OCI-LY3 (cell line): ENCODE results near the gene ZFYVE9.

ENCODE experiments used
- H2AFZ ChIP-seq: fragments of 200-600, 300-600 bp; shearing (Covaris generic); 2 replicates; pipeline ENCODE4 v1.6.0; 2014; ENCODE audit warnings: antibody characterized with exemption, low read depth, low read length
- H3K27ac ChIP-seq: fragments of 200-600, 300-600 bp; sonication (generic); 2 replicates; pipeline ENCODE4 v1.5.1; 2014; ENCODE audit warnings: mild to moderate bottlenecking, low read length, moderate library complexity, mixed read lengths
- H3K27me3 ChIP-seq: fragments of 200-600, 300-600 bp; sonication (generic); 2 replicates; pipeline ENCODE4 v1.6.1; 2014; ENCODE audit warnings: low read depth, low read length, mixed read lengths
- H3K36me3 ChIP-seq: fragments of 200-600, 300-600 bp; sonication (generic); replicated peaks from 2 replicates; pipeline ENCODE3; 2014; ENCODE audit warnings: low read depth, low read length, mixed read lengths
- H3K4me1 ChIP-seq: fragments of 300-600, 200-600 bp; sonication (generic); 2 replicates; pipeline ENCODE4 v1.6.1; 2014; ENCODE audit warnings: low read length, mixed read lengths
- H3K4me2 ChIP-seq: fragments of 200-600, 300-600 bp; sonication (generic); 2 replicates; pipeline ENCODE4 v1.6.1; 2014; ENCODE audit warnings: low read length, mixed read lengths
- H3K4me3 ChIP-seq: fragments of 300-600, 200-600 bp; sonication (generic); 2 replicates; pipeline ENCODE4 v1.5.1; 2014; ENCODE audit warnings: antibody characterized with exemption, mild to moderate bottlenecking, low read length, moderate library complexity
- H3K79me2 ChIP-seq: fragments of 300-600, 200-600 bp; shearing (Covaris generic); 2 replicates; pipeline ENCODE4 v1.6.1; 2014; ENCODE audit warnings: mild to moderate bottlenecking, low read length, mixed read lengths
- H3K9ac ChIP-seq: fragments of 300-600, 200-600 bp; shearing (Covaris generic); 2 replicates; pipeline ENCODE4 v1.6.0; 2014; ENCODE audit warnings: mild to moderate bottlenecking, low read length, moderate library complexity
- H3K9me3 ChIP-seq: fragments of 200-600, 300-600 bp; shearing (Covaris generic); 2 replicates; pipeline ENCODE4 v1.6.1; 2014; ENCODE audit warnings: low read length, mixed read lengths; ENCODE audit not compliant: insufficient read depth
- H4K20me1 ChIP-seq: fragments of 200-600, 300-600 bp; sonication (generic); 2 replicates; pipeline ENCODE4 v1.6.1; 2016; ENCODE audit warnings: low read length, mixed read lengths; ENCODE audit not compliant: insufficient read depth
- EZH2phosphoT487 ChIP-seq: fragments of 200-600 bp; shearing (Covaris generic); IDR thresholded peaks from 2 replicates; pipeline ENCODE4 v1.6.1; 2018; ENCODE audit warnings: antibody characterized with exemption, mixed run types, low read depth
- TF ChIP-seq, protein P1 (sequence below): fragments of 200-600, 300-600 bp; sonication (generic); IDR thresholded peaks from 2 replicates; pipeline ENCODE4 v1.5.1; 2014; ENCODE audit warnings: antibody characterized with exemption, low read length, low read depth

The ZFYVE9 gene

GRCh38 chr1:52266507-52266906 lies 124.6 kb downstream of the ZFYVE9 start:
- Histone ChIP-seq H3K9ac (no peak overlapping the region), H4K20me1 (no peaks in the 10 kb centered on the region), H3K9me3 (no peaks in the 10 kb centered on the region), H3K27ac (no peak overlapping the region), H3K4me1 (no peaks in the 10 kb centered on the region), H3K36me3 (no peaks in the 10 kb centered on the region), H3K4me2 (no peak overlapping the region), H3K27me3 (no peaks in the 10 kb centered on the region), H2AFZ (no peak overlapping the region), H3K79me2 (no peaks in the 10 kb centered on the region), H3K4me3 (no peak overlapping the region)
- TF ChIP-seq EZH2phosphoT487 = no peak
- TF ChIP-seq, protein P1, sequence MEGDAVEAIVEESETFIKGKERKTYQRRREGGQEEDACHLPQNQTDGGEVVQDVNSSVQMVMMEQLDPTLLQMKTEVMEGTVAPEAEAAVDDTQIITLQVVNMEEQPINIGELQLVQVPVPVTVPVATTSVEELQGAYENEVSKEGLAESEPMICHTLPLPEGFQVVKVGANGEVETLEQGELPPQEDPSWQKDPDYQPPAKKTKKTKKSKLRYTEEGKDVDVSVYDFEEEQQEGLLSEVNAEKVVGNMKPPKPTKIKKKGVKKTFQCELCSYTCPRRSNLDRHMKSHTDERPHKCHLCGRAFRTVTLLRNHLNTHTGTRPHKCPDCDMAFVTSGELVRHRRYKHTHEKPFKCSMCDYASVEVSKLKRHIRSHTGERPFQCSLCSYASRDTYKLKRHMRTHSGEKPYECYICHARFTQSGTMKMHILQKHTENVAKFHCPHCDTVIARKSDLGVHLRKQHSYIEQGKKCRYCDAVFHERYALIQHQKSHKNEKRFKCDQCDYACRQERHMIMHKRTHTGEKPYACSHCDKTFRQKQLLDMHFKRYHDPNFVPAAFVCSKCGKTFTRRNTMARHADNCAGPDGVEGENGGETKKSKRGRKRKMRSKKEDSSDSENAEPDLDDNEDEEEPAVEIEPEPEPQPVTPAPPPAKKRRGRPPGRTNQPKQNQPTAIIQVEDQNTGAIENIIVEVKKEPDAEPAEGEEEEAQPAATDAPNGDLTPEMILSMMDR = no peak

- H3K4me2 ChIP-seq = no peak overlapping the region
- H3K27ac ChIP-seq = no peak overlapping the region
These were observed 126.5 kb downstream of the ZFYVE9 start for GRCh38 chr1:52268372-52268771.

GRCh38 chr1:52281518-52281917 lies 139.6 kb downstream of the ZFYVE9 start:
- no peak overlapping the region for H3K4me3 ChIP-seq
- TF ChIP-seq EZH2phosphoT487 = no peak
- TF ChIP-seq, protein P1 = no peak
- no peaks in the 10 kb centered on the region for H3K36me3 ChIP-seq
- H3K79me2 ChIP-seq = no peaks in the 10 kb centered on the region
- H2AFZ ChIP-seq = no peak overlapping the region
- peaks cover 31% of the 10 kb centered on the region for H3K4me1 ChIP-seq
- H3K9me3 ChIP-seq = no peaks in the 10 kb centered on the region
- H3K9ac ChIP-seq = no peak overlapping the region
- H3K27ac ChIP-seq = no peak overlapping the region
- no peaks in the 10 kb centered on the region for H4K20me1 ChIP-seq
- H3K4me2 ChIP-seq = no peak overlapping the region
- no peaks in the 10 kb centered on the region for H3K27me3 ChIP-seq

More at GRCh38 chr1:52268372-52268771, 126.5 kb downstream of the ZFYVE9 start:
- Histone ChIP-seq H3K36me3 (no peaks in the 10 kb centered on the region), H2AFZ (no peak overlapping the region), H4K20me1 (no peaks in the 10 kb centered on the region), H3K4me1 (no peaks in the 10 kb centered on the region), H3K79me2 (no peaks in the 10 kb centered on the region), H3K4me3 (no peak overlapping the region), H3K9ac (no peak overlapping the region), H3K27me3 (no peaks in the 10 kb centered on the region), H3K9me3 (no peaks in the 10 kb centered on the region)
- no peak for TF ChIP-seq EZH2phosphoT487
- TF ChIP-seq, protein P1 = no peak

DNA sequence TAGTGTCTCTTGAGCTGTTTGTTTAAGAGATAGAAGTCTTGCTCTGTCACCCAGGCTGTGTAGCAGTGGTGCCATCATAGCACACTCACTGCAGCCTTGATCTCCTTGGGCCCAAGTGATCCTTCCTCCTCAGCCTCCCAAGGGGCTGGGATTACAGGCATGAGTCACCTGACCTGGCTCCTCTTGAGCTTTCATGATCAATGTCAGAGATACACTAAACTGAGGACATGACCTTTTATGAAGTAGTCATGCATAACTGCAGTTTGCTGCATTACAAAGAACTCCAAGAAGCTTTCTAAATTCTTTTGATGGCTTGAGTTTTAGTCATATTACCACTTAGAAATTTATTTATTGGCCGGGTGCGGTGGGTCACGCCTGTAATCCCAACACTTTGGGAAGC lies 146.4 kb downstream of the ZFYVE9 start:
- Histone ChIP-seq H3K27me3 (no peaks in the 10 kb centered on the region), H3K27ac (no peak overlapping the region), H3K79me2 (no peaks in the 10 kb centered on the region), H3K9ac (no peak overlapping the region), H3K4me3 (no peak overlapping the region), H3K4me1 (0 out of 2 replicates have a peak, but pooled peaks cover 5% of the 10 kb centered on the region), H3K9me3 (no peaks in the 10 kb centered on the region), H3K4me2 (no peak overlapping the region), H3K36me3 (no peaks in the 10 kb centered on the region), H2AFZ (no peak overlapping the region), H4K20me1 (no peaks in the 10 kb centered on the region)
- TF ChIP-seq, protein P1 = no peak
- no peak for TF ChIP-seq EZH2phosphoT487
